GM03348 (cell line): Measurements from ENCODE around the gene HCN2.

Source experiments
- DNase-seq: peaks from one replicate; pipeline ENCODE4 v3.0.0; 2012; ENCODE audit warnings: low spot score

HCN2 gene

DNA sequence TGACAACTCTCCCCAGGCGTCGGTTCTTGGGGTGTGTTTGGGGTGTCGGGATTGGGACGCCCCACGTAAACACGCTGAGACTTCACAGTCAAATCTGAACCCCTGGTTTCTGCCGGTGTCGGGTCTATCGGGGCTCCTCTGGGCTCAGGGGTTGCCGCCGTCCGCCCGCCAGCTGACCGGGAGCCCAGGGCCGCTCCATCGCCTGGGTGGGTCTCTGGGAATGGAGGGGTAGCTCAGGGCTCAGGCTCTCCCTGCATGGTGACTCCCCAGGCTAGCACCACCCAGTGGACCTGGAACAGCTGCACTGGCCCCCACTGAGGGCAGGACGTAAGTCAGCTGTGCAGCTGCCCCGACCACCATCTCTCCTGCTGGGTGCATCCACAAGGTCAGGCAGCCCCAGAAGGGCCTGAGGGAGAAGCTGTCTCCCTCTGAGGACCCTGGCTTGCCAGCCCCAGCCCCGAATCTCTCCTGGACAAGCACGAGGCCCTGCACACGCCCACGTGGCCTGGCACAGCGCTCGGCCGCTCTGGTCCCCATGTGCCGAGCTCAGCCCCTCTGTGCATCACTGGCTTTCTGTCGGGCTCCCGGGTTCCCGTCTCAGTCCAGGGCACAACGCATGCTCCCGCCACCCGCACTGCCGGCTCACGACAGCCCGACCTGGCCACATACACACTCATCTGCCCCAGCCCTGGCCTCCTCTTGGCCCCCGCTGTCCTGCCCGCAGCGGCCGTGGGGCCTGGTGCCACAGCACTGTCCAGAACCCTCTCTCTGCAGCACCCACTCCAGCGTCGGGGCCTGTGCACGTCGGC lies 67.3 kb downstream of the HCN2 start:
- DNase-seq, result no peak

DNA sequence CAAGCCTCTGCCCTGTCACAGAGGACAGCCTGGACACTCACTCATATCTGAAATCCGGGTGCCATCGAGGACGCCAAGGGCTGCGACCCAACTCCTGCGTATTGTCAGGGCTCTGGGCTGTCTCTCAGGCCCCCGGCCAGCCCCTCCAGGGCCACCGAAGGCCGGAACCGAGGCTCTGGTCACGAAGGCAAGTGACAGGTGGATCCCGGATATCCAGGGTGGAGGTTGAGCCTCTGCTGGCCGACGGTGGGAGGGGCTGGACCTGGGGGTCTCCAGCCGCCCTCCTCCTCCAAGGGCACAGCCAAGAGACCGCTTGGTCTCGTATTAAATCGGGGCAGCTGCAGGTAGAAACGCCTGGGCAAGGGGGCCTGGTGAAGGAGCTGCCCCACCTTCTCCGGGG lies 67.9 kb downstream of the HCN2 start:
- DNase-seq, result no peak

DNA sequence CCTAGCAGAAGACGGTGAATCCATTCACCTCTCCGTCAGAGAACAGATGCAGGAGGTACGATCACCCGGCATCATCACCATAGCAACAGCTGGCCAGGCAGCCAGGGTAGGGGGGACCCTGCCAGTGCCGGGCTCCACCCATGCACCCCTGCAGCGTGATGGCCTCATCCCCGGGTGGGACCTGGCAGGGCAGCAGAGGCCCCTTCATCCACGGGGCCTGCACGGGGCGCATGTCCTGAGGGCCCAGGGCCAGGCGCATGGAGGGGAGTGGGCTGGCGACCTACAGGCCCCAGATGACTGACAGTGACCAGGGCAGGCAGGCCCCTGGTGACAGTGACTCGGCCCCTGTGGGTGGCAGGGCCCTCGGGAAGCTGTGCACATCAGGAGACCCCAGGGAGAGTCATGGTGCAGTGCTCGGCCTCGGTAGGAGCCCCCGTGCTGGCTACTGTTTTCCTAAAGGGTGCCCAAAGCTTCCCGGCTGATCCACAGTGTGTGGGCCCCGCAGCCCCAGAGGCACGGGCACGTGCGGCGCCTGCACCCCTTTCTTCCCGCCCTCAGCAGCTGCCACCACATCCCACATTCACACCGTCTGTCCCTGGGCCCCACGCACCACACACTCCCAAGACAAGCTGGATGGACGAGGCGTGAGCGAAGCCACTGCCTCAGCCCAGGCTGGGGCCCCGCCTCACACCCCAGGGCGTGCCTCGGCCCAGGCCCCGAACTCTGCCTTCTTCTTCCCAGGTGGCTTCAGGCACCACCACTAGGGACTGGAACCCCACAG lies 68.6 kb downstream of the HCN2 start:
- DNase-seq, result no peak

DNA sequence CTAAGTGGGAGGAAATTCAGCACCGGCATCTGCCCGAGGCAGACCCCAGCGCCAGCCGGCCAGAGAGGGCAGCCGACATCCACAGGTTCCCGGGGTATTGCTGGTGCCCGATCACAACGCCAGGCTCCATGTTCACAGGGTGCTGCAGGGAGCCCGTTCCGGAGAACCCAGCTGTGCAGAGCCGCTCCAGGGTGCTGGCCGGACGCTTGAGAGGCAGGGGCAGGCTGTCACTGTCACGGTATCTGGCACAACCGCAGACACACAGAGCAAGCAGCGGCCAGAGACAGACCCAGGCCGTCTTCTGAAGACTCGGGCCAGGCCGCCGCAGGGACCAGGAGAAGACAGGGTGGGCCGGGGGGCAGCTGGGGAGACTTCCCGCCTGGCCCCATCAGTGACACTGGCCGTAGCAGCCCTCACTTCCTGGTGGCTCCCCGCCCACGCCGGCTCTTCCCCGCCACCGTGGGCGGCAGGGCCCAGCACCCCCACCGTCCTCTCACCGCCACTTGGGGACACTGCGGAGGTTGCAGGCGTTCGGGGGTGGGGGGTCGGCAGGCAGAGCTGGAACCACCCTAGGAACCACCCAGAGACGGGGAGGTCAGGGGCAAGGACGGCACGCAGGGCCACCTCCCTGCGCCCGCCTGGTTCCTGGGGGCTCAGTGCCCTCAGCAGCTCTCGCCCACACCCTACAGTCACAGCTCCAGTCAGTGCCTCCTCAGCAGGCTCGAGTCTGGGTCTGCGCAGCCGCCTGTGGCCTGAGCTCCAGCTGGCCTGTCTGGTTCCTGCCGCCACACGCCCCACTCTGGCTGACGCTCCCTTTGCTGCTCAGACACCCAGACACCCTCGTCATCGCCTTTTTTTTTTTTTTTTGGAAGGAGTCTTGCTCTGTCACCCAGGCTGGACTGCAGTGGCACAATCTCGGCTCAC lies 69.5 kb downstream of the HCN2 start:
- peak; percentile 93 for DNase-seq

DNA sequence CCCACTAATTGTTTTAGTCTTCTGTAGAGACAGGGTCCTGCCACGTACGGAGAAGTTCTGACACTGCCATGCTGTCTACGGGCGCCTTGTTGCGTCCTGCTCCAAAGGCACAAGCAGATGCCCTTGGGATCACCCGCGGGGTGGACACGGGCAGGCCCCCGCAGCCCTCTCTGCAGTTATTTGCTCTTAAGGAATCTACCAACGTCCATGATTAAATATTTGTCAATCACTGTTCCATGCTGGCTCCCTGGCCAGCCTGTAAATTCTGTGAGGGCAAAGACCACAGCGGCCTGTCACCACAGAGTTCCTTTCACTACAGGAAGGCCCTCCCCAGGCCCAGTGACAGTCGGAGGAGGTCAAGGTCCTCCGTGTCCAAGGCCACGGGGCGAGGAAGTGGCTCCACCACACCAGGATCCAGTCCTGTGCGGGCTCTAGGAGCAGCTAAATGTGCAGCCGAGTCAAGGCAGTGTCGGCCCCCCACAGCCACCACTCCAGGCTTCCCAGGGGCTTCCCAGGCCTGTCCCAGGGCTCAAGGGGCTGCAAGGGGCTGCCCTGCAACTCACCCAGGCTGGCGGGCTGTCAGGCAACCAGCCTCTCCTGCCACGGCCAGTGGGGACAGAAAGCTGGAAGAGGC lies 71.2 kb downstream of the HCN2 start:
- DNase-seq, result no peak

DNA sequence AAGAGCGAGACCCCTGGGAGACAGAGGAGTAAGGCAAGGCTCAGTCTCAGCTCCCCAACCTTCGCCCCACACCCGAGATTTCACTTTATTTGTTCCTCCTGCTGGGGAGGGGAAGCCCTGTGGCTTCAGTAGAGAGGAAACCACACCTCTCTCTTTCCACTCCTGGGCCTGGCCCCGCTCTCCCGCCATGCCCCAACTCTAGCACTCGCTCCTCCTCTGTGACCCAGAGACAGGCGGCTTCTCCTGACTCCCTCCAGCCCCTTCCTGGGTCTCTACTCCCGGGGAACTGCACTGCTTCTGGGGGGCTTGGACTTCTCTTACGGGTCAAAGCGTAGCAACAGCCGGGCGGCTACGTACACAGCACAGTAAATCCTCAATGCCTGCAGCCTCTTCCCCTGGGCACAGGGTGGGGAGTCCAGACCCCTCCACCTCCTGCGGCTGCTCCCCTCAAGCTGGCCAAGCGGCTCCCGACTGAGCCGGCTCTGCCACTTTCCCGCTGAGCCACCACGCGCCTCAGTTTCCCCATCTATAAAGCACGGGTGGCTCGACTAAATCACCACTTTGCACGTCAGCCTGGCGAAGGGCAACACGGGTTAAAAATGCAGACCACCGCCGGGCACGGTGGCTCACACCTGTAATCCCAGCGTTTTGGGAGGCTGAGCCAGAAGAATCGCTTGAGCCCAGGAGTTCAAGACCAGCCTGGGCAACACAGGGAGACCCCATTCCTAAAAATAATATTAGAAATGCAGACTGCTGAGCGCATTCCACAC lies 71.9 kb downstream of the HCN2 start:
- peak; percentile 40 for DNase-seq

DNA sequence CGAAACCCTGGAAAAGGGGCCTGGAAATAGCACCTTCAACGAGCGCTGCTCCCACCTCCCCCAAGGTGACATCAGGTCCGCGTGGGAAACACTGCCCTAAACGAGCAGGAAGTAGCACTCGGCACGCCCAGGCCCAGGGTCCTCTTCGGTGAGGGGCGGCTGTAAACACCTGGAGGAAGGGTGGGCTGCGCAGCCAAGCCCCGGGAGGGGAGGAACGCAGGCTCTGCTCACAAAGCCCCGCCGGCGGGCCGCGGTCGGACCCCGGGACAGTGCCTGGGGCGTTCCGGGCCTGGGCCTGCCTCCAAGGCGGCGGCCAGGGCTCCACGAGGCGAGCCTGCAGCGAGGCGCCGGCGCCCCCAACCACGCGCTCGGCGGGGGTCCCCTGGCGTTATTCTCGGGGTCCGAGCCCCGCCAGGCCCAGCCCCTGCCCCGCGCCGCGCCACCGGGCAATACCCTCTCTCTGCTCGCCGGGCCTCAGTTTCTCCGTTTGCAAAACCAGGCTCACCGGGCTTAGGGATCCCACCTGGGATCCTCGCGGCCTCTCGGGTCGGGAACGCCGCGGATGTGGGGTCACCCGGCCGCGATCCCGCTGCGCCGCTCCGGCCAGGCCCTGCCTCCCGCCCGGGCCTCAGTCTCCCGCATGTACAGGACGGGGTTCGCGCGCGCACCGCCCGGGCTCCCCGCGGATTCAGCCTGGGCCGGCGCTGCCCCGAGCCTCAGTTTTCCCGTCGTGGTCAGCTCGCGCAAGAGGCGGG lies 72.7 kb downstream of the HCN2 start:
- peak; percentile 44 for DNase-seq

DNA sequence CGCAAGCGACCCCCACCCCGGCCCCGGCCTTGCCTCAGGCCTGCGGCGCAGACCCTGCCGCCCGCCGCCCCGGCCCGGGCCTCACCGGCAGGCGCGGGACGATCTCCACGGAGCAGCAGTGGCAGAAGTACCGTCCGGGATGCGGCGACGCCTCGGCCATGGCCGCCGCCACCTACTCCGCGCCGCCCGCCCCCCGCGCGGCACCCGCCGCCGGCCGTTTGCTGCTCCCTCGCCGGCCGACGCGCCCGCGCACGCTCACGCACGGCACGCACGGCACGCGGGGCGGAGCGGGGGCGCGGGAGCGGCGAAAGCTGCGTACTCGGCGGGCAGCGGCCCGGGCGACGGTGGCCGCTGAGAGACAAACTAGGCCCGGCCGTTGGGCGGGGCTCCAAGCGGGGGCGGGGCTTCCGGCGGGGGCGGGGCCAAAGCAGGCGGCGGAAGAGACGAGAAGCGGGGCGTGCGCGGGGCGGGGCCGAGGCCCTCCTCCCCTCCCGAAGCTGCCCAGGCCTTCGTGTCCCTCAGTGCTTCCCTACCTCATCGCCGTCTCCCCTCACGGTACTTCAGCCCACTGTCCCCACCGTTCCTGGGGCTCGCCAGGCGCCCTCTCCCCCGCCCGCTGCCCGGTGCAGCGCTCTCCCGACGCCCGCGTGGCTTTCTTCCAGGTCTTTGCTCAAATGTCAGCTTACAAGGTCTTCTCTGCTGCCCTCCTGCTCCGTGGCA lies 73.4 kb downstream of the HCN2 start, which contains the start of gene RNF126:
RNF126 (minus strand) TSS at position 253 of the 720 bp plus-strand sequence; CDS start at position 160, 93 bp downstream.
- peak; percentile 96 for DNase-seq

DNA sequence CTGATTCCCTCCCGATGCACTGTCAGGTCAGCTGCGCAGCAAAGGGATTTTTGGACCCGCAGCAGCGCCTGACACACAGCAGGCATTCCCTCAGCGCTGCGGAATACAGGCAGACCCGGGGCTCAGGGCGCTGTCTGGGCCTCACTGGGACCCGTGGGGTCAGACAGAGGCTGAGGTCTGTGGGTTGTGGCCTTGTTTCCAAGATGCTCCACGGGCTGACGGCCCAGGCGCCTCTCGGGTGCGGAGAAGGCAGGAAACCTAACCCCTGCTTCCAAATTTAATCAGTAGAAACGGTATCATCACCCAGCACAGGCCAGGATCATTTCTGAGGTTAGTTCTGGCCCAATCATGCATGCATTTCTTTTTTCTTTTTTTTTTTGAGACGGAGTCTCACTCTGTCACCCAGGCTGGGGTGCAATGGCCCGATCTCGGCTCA lies 74.0 kb downstream of the HCN2 start:
- no peak for DNase-seq

DNA sequence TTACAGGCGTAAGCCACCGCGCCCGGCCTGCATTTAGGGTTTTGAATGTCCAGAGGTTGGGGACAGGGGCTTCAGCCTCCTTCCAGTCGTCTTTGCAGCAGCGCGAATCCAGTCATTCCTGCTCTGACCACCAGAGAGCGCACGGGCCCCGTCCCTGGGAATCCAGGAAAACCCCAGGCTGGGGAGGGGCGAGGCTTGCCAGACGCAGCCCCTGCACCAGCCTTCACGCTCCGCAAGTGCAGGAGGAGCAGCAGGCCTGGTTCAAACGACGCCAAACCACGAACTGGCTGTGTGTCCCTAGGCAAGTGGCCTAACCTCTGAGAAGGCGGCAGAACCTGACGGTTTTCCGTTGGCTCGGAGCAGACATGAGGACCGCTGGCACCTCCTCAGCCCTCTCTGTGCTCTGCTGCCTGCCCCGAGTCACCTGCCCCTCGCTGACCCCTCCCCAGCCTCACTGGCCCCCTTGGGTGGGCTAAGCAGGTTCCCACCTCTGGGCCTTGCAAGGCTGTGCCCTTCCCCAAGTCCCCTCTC lies 75.3 kb downstream of the HCN2 start:
- peak; percentile 89 for DNase-seq
